Activated CD8-positive, alpha-beta T cell treated with anti-CD3 and anti-CD28 coated beads for 36 hours (primary cell): ENCODE data around the gene GRIPAP1. TPM values are rescaled to one million over a fixed set of nuclear protein-coding genes. Genes with fewer than 3 reads are reported as not detected.

Experiments
- ATAC-seq: fragments of 200-7000 bp; cut with Tn5 transposase; one replicate; pipeline ENCODE4 v1.10.0; 2021; ENCODE audit warnings: mild to moderate bottlenecking, moderate library complexity
- CTCF ChIA-PET: fragments of 350-600 bp; sonication (Branson Sonifier 250); formaldehyde crosslinking; loops from one replicate; lab custom pipeline; 2021; ENCODE audit warnings: antibody characterized with exemption; lab: Charles Lee
- POLR2A ChIA-PET: fragments of 350-600 bp; sonication (Branson Sonifier 250); formaldehyde crosslinking; loops from one replicate; lab custom pipeline; 2021; ENCODE audit warnings: antibody characterized with exemption; lab: Charles Lee
- DNase-seq: peaks from one replicate; pipeline ENCODE4 v3.0.0-alpha.2; 2020
- H3K27ac Mint-ChIP-seq: one replicate; pipeline ENCODE4 v1.8.0; 2021; ENCODE audit warnings: mild to moderate bottlenecking, mixed read lengths
- H3K27me3 Mint-ChIP-seq: one replicate; pipeline ENCODE4 v1.8.0; 2021; ENCODE audit warnings: mixed read lengths
- H3K36me3 Mint-ChIP-seq: one replicate; pipeline ENCODE4 v1.8.0; 2021; ENCODE audit warnings: low read depth, mixed read lengths
- H3K4me1 Mint-ChIP-seq: one replicate; pipeline ENCODE4 v1.8.0; 2021; ENCODE audit warnings: low read depth, mixed read lengths
- H3K4me3 Mint-ChIP-seq: one replicate; pipeline ENCODE4 v1.8.0; 2021; ENCODE audit warnings: mild to moderate bottlenecking, moderate library complexity, mixed read lengths
- H3K9me3 Mint-ChIP-seq: one replicate; pipeline ENCODE4 v1.8.0; 2021; ENCODE audit warnings: mixed read lengths
- CTCF ChIP-seq: fragments of 200-600 bp; IDR thresholded peaks from one replicate; pipeline ENCODE4 v1.8.0; 2022; ENCODE audit warnings: antibody characterized with exemption, mild to moderate bottlenecking
- intact Hi-C: fragments of 100-400 bp; cut with micrococcal nuclease; formaldehyde crosslinking; loops from one replicate; pipeline ENCODE4 v1.10.0; 2022
- total RNA-seq, 2 experiments: library from RNA; stranded (reverse); gene quantifications; one replicate each; pipeline ENCODE4 v1.2.3, GENCODE V29; 2021

Gene GRIPAP1
- total RNA-seq, 2 experiments from 2014 or later, result 64.3 to 67.7 TPM

- no peak for TF ChIP-seq CTCF
- Mint-ChIP-seq H3K27me3 (no peaks in the 10 kb centered on the region), H3K4me3 (peak overlapping the region; percentile 98), H3K9me3 (no peaks in the 10 kb centered on the region), H3K36me3 (peaks cover 16% of the 10 kb centered on the region), H3K4me1 (peaks cover 42% of the 10 kb centered on the region), H3K27ac (peak overlapping the region; percentile 100)
- intact Hi-C loops, result loop anchor here (10.0 kb wide), 1 partner anchor 47 kb away; the partner anchor contains the start of gene GRIPAP1
- peak; percentile 95 for DNase-seq
- ATAC-seq, result peak; percentile 85
- ChIA-PET POLR2A (interaction anchor here (1.0 to 4.7 kb wide), 8 partner anchors 12 to 84 kb away, joined by 3 to 48 read pairs (median 6); partner anchors contain the start of gene SLC35A2), CTCF (interaction anchor here (0.8 to 2.1 kb wide), 4 partner anchors 52 to 157 kb away, joined by 3 to 7 read pairs (median 4); partner anchors contain the start of genes PQBP1 and TFE3)
These were observed 44.0 kb downstream of the GRIPAP1 start for GRCh38 chrX:48957827-48958634.

GRCh38 chrX:48957477-48957826 is 44.6 kb downstream of the GRIPAP1 start, which contains the start of gene OTUD5:
TSS of gene OTUD5 (minus strand) at chrX:48957607. CDS start at chrX:48957570, 37 bp downstream.
- TF ChIP-seq CTCF, result no peak
- Mint-ChIP-seq H3K9me3 (no peaks in the 10 kb centered on the region), H3K27ac (peak within 1 kb of the TSS; percentile 100), H3K27me3 (no peaks in the 10 kb centered on the region), H3K36me3 (peaks cover 17% of the 10 kb centered on the region), H3K4me3 (peak within 1 kb of the TSS; percentile 98), H3K4me1 (peaks cover 48% of the 10 kb centered on the region)
- CTCF ChIA-PET, result interaction anchor here (1.6 kb wide), 1 partner anchor 51 kb away, joined by 4 read pairs; no protein-coding TSS in a partner anchor
- peak; percentile 65 for ATAC-seq
- peak; percentile 83 for DNase-seq
- POLR2A ChIA-PET, result interaction anchor here (1.0 to 4.7 kb wide), 9 partner anchors 12 to 85 kb away, joined by 3 to 48 read pairs (median 7); partner anchors contain the start of gene SLC35A2
- intact Hi-C loops, result loop anchor here (10.0 kb wide), 1 partner anchor 47 kb away; the partner anchor contains the start of gene GRIPAP1

GRCh38 chrX:48956728-48957414 is 45.2 kb downstream of the GRIPAP1 start:
- ChIA-PET POLR2A (interaction anchor here (0.5 to 4.7 kb wide), 12 partner anchors 11 to 100 kb away, joined by 3 to 48 read pairs (median 4); partner anchors contain the start of gene SLC35A2), CTCF (interaction anchor here (1.6 to 3.7 kb wide), 2 partner anchors 11 to 51 kb away, joined by 4 to 18 read pairs; no protein-coding TSS in a partner anchor)
- ATAC-seq, result peak; percentile 14
- DNase-seq, result peak; percentile 73
- Mint-ChIP-seq H3K9me3 (no peaks in the 10 kb centered on the region), H3K27ac (peak overlapping the region; percentile 91), H3K27me3 (no peaks in the 10 kb centered on the region), H3K4me3 (peak overlapping the region; percentile 98), H3K4me1 (peaks cover 53% of the 10 kb centered on the region), H3K36me3 (peaks cover 19% of the 10 kb centered on the region)
- intact Hi-C loops, result loop anchor here (10.0 kb wide), 1 partner anchor 48 kb away; the partner anchor contains the start of gene GRIPAP1
- TF ChIP-seq CTCF, result no peak

- H3K27me3 Mint-ChIP-seq, result no peaks in the 10 kb centered on the region
- ChIA-PET POLR2A (interaction anchor here (1.5 to 6.1 kb wide), 2 partner anchors 7 to 52 kb away, joined by 4 to 40 read pairs; partner anchors contain the start of gene OTUD5), CTCF (no interaction called here)
These were observed 53.5 kb downstream of the GRIPAP1 start for GRCh38 chrX:48948589-48948988.

More at GRCh38 chrX:48948589-48948988, 53.5 kb downstream of the GRIPAP1 start:
- Mint-ChIP-seq H3K27ac (peak overlapping the region; percentile 46), H3K4me3 (no peak overlapping the region), H3K9me3 (no peaks in the 10 kb centered on the region), H3K4me1 (peaks cover 45% of the 10 kb centered on the region), H3K36me3 (peaks cover 13% of the 10 kb centered on the region)
- no peak for TF ChIP-seq CTCF
- intact Hi-C loops, result no loop called here
- DNase-seq (no peak), ATAC-seq (no peak)
